WERI-Rb-1 (cell line): ENCODE data around the gene ADGRV1.
A peak's percentile ranks its signal among the peaks of the same experiment; 100 is the strongest.
"Not testable (repeated sequence)": the region's sequence is repeated elsewhere in the genome, so short reads cannot be mapped to it uniquely, and the experiment has no call there.

Source experiments
- DNase-seq: peaks from one replicate; pipeline ENCODE4 v3.0.0-alpha.2; 2020
- H3K27ac ChIP-seq: fragments of 250-450 bp; sonication (Bioruptor Pico); 2 replicates; pipeline ENCODE4 v1.5.1; 2020; ENCODE audit warnings: mild to moderate bottlenecking, moderate library complexity
- H3K27me3 ChIP-seq: fragments of 250-450 bp; sonication (Bioruptor Pico); 2 replicates; pipeline ENCODE4 v1.5.1; 2021; ENCODE audit warnings: mild to moderate bottlenecking, low read depth, moderate library complexity; ENCODE audit not compliant: insufficient read depth, severe bottlenecking
- H3K36me3 ChIP-seq: fragments of 250-450 bp; sonication (Bioruptor Pico); 2 replicates; pipeline ENCODE4 v1.5.1; 2020; ENCODE audit warnings: mild to moderate bottlenecking, moderate library complexity
- H3K4me3 ChIP-seq: 2 replicates; pipeline ENCODE4 v1.5.1; 2011; ENCODE audit warnings: low read depth, mild to moderate bottlenecking, control low read depth, low read length
- H3K9me3 ChIP-seq: fragments of 250-450 bp; sonication (Bioruptor Pico); 2 replicates; pipeline ENCODE4 v1.5.1; 2021; ENCODE audit warnings: mild to moderate bottlenecking, moderate library complexity; ENCODE audit not compliant: severe bottlenecking
- CTCF ChIP-seq: IDR thresholded peaks from 2 replicates; pipeline ENCODE4 v1.5.1; 2011; ENCODE audit warnings: low read depth, mild to moderate bottlenecking, control low read depth, inconsistent platforms, low read length

Gene ADGRV1

GRCh38 chr5:90968319-90968718, 409.7 kb downstream of the ADGRV1 start:
- no peak overlapping the region for H3K4me3 ChIP-seq
- peaks cover 4% of the 10 kb centered on the region for H3K9me3 ChIP-seq
- DNase-seq = no peak
- H3K27ac ChIP-seq = no peak overlapping the region
- no peaks in the 10 kb centered on the region for H3K27me3 ChIP-seq
- TF ChIP-seq CTCF = no peak
- H3K36me3 ChIP-seq = peaks cover 12% of the 10 kb centered on the region

GRCh38 chr5:90969945-90970344, 411.3 kb downstream of the ADGRV1 start:
- not testable (repeated sequence) for DNase-seq

GRCh38 chr5:90981177-90981576, 422.6 kb downstream of the ADGRV1 start:
- no peak overlapping the region for H3K27ac ChIP-seq
- DNase-seq = no peak
- H3K27me3 ChIP-seq = no peaks in the 10 kb centered on the region
- no peaks in the 10 kb centered on the region; the same call in 1 of the 2 replicates for H3K36me3 ChIP-seq
- no peaks in the 10 kb centered on the region for H3K9me3 ChIP-seq
- TF ChIP-seq CTCF = no peak
- no peak overlapping the region for H3K4me3 ChIP-seq

More at GRCh38 chr5:90969945-90970344, 411.3 kb downstream of the ADGRV1 start:
- H3K4me3 ChIP-seq, H3K27ac ChIP-seq, H3K27me3 ChIP-seq, H3K9me3 ChIP-seq: not testable (repeated sequence)
- peaks cover 12% of the 10 kb centered on the region for H3K36me3 ChIP-seq

- DNase-seq = no peak
- no peak overlapping the region for H3K4me3 ChIP-seq
- H3K27ac ChIP-seq = no peak overlapping the region
- H3K27me3 ChIP-seq = no peaks in the 10 kb centered on the region
- TF ChIP-seq CTCF = no peak
- H3K9me3 ChIP-seq = no peaks in the 10 kb centered on the region
- H3K36me3 ChIP-seq = peaks cover 5% of the 10 kb centered on the region; the same call in 1 of the 2 replicates
These were observed 423.2 kb downstream of the ADGRV1 start for GRCh38 chr5:90981821-90982220.

GRCh38 chr5:90982576-90982975, 424.0 kb downstream of the ADGRV1 start:
- DNase-seq = peak; percentile 16
- H3K9me3 ChIP-seq = no peaks in the 10 kb centered on the region
- no peaks in the 10 kb centered on the region for H3K27me3 ChIP-seq
- H3K4me3 ChIP-seq = no peak overlapping the region
- H3K27ac ChIP-seq = no peak overlapping the region
- TF ChIP-seq CTCF = no peak
- H3K36me3 ChIP-seq = peaks cover 5% of the 10 kb centered on the region; the same call in 1 of the 2 replicates

GRCh38 chr5:90983148-90983547, 424.6 kb downstream of the ADGRV1 start:
- Histone ChIP-seq H3K4me3 (no peak overlapping the region), H3K27ac (peak overlapping the region; percentile 7; the same call in 1 of the 2 replicates), H3K27me3 (no peaks in the 10 kb centered on the region), H3K36me3 (peaks cover 5% of the 10 kb centered on the region; the same call in 1 of the 2 replicates), H3K9me3 (no peaks in the 10 kb centered on the region)
- peak; percentile 51 for DNase-seq
- TF ChIP-seq CTCF = no peak
